SK-N-SH (cell line): ENCODE data around the gene ARHGAP5. TPM values are rescaled to one million over a fixed set of nuclear protein-coding genes. Genes with fewer than 3 reads are reported as not detected.

ENCODE experiments used
- CTCF ChIA-PET: fragments of 300-600, 350-600 bp; formaldehyde crosslinking; extraction: SDS; loops from one replicate; lab custom pipeline; 2021; lab: Yijun Ruan, JAX
- POLR2A ChIA-PET: fragments of 350-600 bp; sonication (Branson Sonifier 250); formaldehyde crosslinking; extraction: SDS; loops from one replicate; lab custom pipeline; 2020; ENCODE audit warnings: antibody characterized with exemption, inconsistent platforms; lab: Yijun Ruan, JAX
- DNase-seq: peaks from one replicate; pipeline ENCODE4 v3.0.0; 2012
- H2AFZ ChIP-seq: fragments of 200-600 bp; sonication (generic); 2 replicates; pipeline ENCODE4 v1.8.1; 2016; ENCODE audit warnings: antibody characterized with exemption, mild to moderate bottlenecking, low read depth
- H3F3A ChIP-seq: fragments of 200-600 bp; sonication (generic); replicated peaks from 2 replicates; pipeline ENCODE3; 2016; ENCODE audit warnings: antibody characterized with exemption, mild to moderate bottlenecking; ENCODE audit not compliant: insufficient read depth
- H3K27ac ChIP-seq, 2 experiments: fragments of 200-500 bp in 1 of 2; fragments of 200-600 bp in 1 of 2; sonication (Bioruptor generic) in 1 of 2; sonication (generic), shearing (Covaris generic) in 1 of 2; 2 replicates each; pipeline versions ENCODE4 v1.5.1 to v1.6.1; 2014 to 2016; ENCODE audit warnings: low read depth in 2 of 2, inconsistent platforms in 1 of 2, low read length in 1 of 2, mild to moderate bottlenecking in 1 of 2, mixed read lengths in 1 of 2
- H3K27me3 ChIP-seq: fragments of 200-600 bp; sonication (generic), shearing (Covaris generic); 2 replicates; pipeline ENCODE4 v1.6.1; 2016; ENCODE audit warnings: mixed run types; ENCODE audit not compliant: insufficient read depth
- H3K36me3 ChIP-seq, 2 experiments: fragments of 200-500 bp in 1 of 2; fragments of 200-600 bp in 1 of 2; sonication (Bioruptor generic) in 1 of 2; sonication (generic) in 1 of 2; replicated peaks in 1 of 2; 2 replicates each; pipeline versions ENCODE3 to v1.5.1; 2014 to 2016; ENCODE audit warnings: low read length in 1 of 2, mild to moderate bottlenecking in 1 of 2; ENCODE audit not compliant: insufficient read depth in 2 of 2, control insufficient read depth in 1 of 2
- H3K4me1 ChIP-seq, 2 experiments: fragments of 200-500 bp in 1 of 2; fragments of 200-600 bp in 1 of 2; sonication (Bioruptor generic) in 1 of 2; sonication (generic), shearing (Covaris generic) in 1 of 2; 2 replicates each; pipeline versions ENCODE4 v1.5.1 to v1.6.1; 2014 to 2016; ENCODE audit warnings: low read depth in 1 of 2, low read length in 1 of 2, mixed run types in 1 of 2; ENCODE audit not compliant: insufficient read depth in 2 of 2, control insufficient read depth in 1 of 2
- H3K4me2 ChIP-seq: fragments of 200-600 bp; sonication (generic), shearing (Covaris generic); 2 replicates; pipeline ENCODE4 v1.6.1; 2017; ENCODE audit warnings: mixed run types
- H3K4me3 ChIP-seq, 2 experiments: fragments of 200-500 bp in 1 of 2; fragments of 200-600 bp in 1 of 2; sonication (Bioruptor generic) in 1 of 2; sonication (generic), shearing (Covaris generic) in 1 of 2; 2 replicates each; pipeline versions ENCODE4 v1.5.1 to v1.8.1; 2014 to 2016; ENCODE audit warnings: low read depth in 2 of 2, inconsistent platforms in 1 of 2, low read length in 1 of 2, mild to moderate bottlenecking in 1 of 2, mixed read lengths in 1 of 2, moderate library complexity in 1 of 2
- H3K79me2 ChIP-seq: fragments of 200-600 bp; sonication (generic); 2 replicates; pipeline ENCODE4 v1.8.1; 2017; ENCODE audit warnings: mild to moderate bottlenecking; ENCODE audit not compliant: insufficient read depth
- H3K9ac ChIP-seq: fragments of 200-600 bp; sonication (generic); 2 replicates; pipeline ENCODE4 v1.6.1; 2017; ENCODE audit warnings: mixed run types
- H3K9me2 ChIP-seq: fragments of 200-600 bp; sonication (generic); 2 replicates; pipeline ENCODE4 v1.6.1; 2017; ENCODE audit warnings: mixed run types
- H3K9me3 ChIP-seq: fragments of 200-600 bp; sonication (generic); 2 replicates; pipeline ENCODE4 v1.6.1; 2017; ENCODE audit warnings: mixed run types, mild to moderate bottlenecking, moderate library complexity
- H4K20me1 ChIP-seq: fragments of 200-600 bp; sonication (generic); 2 replicates; pipeline ENCODE4 v1.6.1; 2017; ENCODE audit warnings: mild to moderate bottlenecking, mixed run types; ENCODE audit not compliant: insufficient read depth
- FOXM1 ChIP-seq: IDR thresholded peaks from 2 replicates; pipeline ENCODE4 v1.4.0; 2012; ENCODE audit warnings: low read depth, mild to moderate bottlenecking
- GATA2 ChIP-seq: sonication (generic); formaldehyde crosslinking; IDR thresholded peaks from 2 replicates; pipeline ENCODE4 v1.5.0; 2020; ENCODE audit warnings: mild to moderate bottlenecking, missing genetic modification reagents
- JUND ChIP-seq: IDR thresholded peaks from 2 replicates; pipeline ENCODE4 v1.4.0; 2012
- MAX ChIP-seq: IDR thresholded peaks from 2 replicates; pipeline ENCODE4 v1.4.0; 2012; ENCODE audit warnings: low read depth
- MEF2A ChIP-seq: IDR thresholded peaks from 2 replicates; pipeline ENCODE4 v1.4.0; 2012; ENCODE audit warnings: low read depth, borderline replicate concordance
- NFIC ChIP-seq: IDR thresholded peaks from 2 replicates; pipeline ENCODE4 v1.4.0; 2012; ENCODE audit warnings: borderline replicate concordance
- POLR2AphosphoS5 ChIP-seq: IDR thresholded peaks from 2 replicates; pipeline ENCODE4 v1.6.1; 2012; ENCODE audit warnings: low read depth, low read length
- REST ChIP-seq: IDR thresholded peaks from 2 replicates; pipeline ENCODE4 v1.6.1; 2012; ENCODE audit warnings: mild to moderate bottlenecking, low read depth, low read length, moderate library complexity
- RXRA ChIP-seq: IDR thresholded peaks from 2 replicates; pipeline ENCODE4 v1.4.0; 2012; ENCODE audit warnings: low read depth, mild to moderate bottlenecking, borderline replicate concordance
- SMC3 ChIP-seq: IDR thresholded peaks from 2 replicates; pipeline ENCODE4 v1.6.1; 2012; ENCODE audit warnings: low read depth, low read length, improper control_type of control experiment
- YY1 ChIP-seq: IDR thresholded peaks from 2 replicates; pipeline ENCODE4 v1.4.0; 2012; ENCODE audit warnings: low read depth, mild to moderate bottlenecking
- WGBS: methylation state at CpG from one replicate; pipeline ENCODE4 v1.1.6; 2017; ENCODE audit warnings: low lambda C conversion rate; 5-methylcytosine and 5-hydroxymethylcytosine counted together
- polyA plus RNA-seq, 3 experiments: library from polyadenylated mRNA; depleted of rRNA; stranded (reverse); fragments of >200 nt; gene quantifications; 2 replicates each; pipeline ENCODE4 v1.2.3, GENCODE V29; 2012

The ARHGAP5 gene
- polyA plus RNA-seq, 1 of the 3 experiments (the other 2 are of a cell fraction) = 7.2 TPM

- H3K4me2 ChIP-seq = no peak overlapping the region; the same call in none of the 2 replicates
- peaks cover 97% of the 10 kb centered on the region for H4K20me1 ChIP-seq
- TF ChIP-seq POLR2AphosphoS5 = no peak
- TF ChIP-seq JUND = 0 out of 2 replicates have a peak, but pooled peaks have one; percentile 8
- peak; percentile 54 for TF ChIP-seq GATA2 (CRISPR knock-in tag)
- H3K9ac ChIP-seq = no peak overlapping the region
- no peak for DNase-seq
- H3K27ac ChIP-seq = peak overlapping the region; percentile 45 to 55
- CTCF ChIA-PET = no interaction called here
- H3K9me3 ChIP-seq = no peaks in the 10 kb centered on the region
- H3K36me3 ChIP-seq = peaks cover 33 to 40% of the 10 kb centered on the region in 2 experiments
- H3K79me2 ChIP-seq = peaks cover 100% of the 10 kb centered on the region
- no peak overlapping the region for H2AFZ ChIP-seq
- H3K27me3 ChIP-seq = no peaks in the 10 kb centered on the region
- peaks cover 37% of the 10 kb centered on the region for H3F3A ChIP-seq
- H3K4me3 ChIP-seq = no peak overlapping the region
- WGBS = 66% methylated on average over 3 of the region's 3 CpGs
- peaks cover 10 to 23% of the 10 kb centered on the region in 2 experiments; a peak in 3 of 4 replicates for H3K4me1 ChIP-seq
- H3K9me2 ChIP-seq = no peaks in the 10 kb centered on the region
- POLR2A ChIA-PET = no interaction called here
Observed at GRCh38 chr14:32102152-32102787, 25.2 kb downstream of the ARHGAP5 start.

- peaks cover 26 to 36% of the 10 kb centered on the region in 2 experiments for H3K36me3 ChIP-seq
- TF ChIP-seq RXRA (no peak), JUND (no peak), MAX (no peak), MEF2A (no peak), NFIC (no peak)
- no peak overlapping the region for H3K9ac ChIP-seq
- H2AFZ ChIP-seq = no peak overlapping the region
- POLR2A ChIA-PET = no interaction called here
- H4K20me1 ChIP-seq = peaks cover 98% of the 10 kb centered on the region
- no peak for DNase-seq
- H3K27ac ChIP-seq = peak overlapping the region; percentile 45 to 55
- H3K4me2 ChIP-seq = no peak overlapping the region; the same call in 1 of the 2 replicates
- no peaks in the 10 kb centered on the region for H3K27me3 ChIP-seq
- H3K4me3 ChIP-seq = no peak overlapping the region
- peaks cover 10 to 24% of the 10 kb centered on the region in 2 experiments; a peak in 3 of 4 replicates for H3K4me1 ChIP-seq
- H3K9me2 ChIP-seq = no peaks in the 10 kb centered on the region
- CTCF ChIA-PET = no interaction called here
- H3K79me2 ChIP-seq = peaks cover 100% of the 10 kb centered on the region
- H3K9me3 ChIP-seq = no peaks in the 10 kb centered on the region
- H3F3A ChIP-seq = peaks cover 42% of the 10 kb centered on the region
Observed at GRCh38 chr14:32102968-32103367, 25.9 kb downstream of the ARHGAP5 start.

- Histone ChIP-seq H3K79me2 (peaks cover 100% of the 10 kb centered on the region), H3K9ac (no peak overlapping the region), H3K4me1 (peaks cover 10 to 24% of the 10 kb centered on the region in 2 experiments; a peak in 3 of 4 replicates), H3K27ac (no peak overlapping the region), H3K27me3 (no peaks in the 10 kb centered on the region), H3F3A (peaks cover 50% of the 10 kb centered on the region), H4K20me1 (peaks cover 98% of the 10 kb centered on the region), H3K9me2 (no peaks in the 10 kb centered on the region), H2AFZ (no peak overlapping the region), H3K36me3 (peaks cover 23 to 36% of the 10 kb centered on the region in 2 experiments), H3K4me2 (no peak overlapping the region), H3K4me3 (no peak overlapping the region), H3K9me3 (no peaks in the 10 kb centered on the region)
- no peak for DNase-seq
- 91% methylated on average over 1 of the region's 1 CpG for WGBS
- CTCF ChIA-PET = no interaction called here
- POLR2A ChIA-PET = no interaction called here
- TF ChIP-seq FOXM1 (no peak), NFIC (no peak), YY1 (no peak), REST (no peak), SMC3 (no peak)
Observed at GRCh38 chr14:32104308-32104707, 27.2 kb downstream of the ARHGAP5 start.
